ENCODE measurements around the gene GABRG3.
"Not testable (repeated sequence)": the region's sequence is repeated elsewhere in the genome, so short reads cannot be mapped to it uniquely, and the experiment has no call there.

GABRG3 gene

GRCh38 chr15:26971271-26972018 lies 464 bp downstream of the GABRG3 start:
- DNase-seq (ENCODE audit: low spot score in 2 of 2): no peak
- Mint-ChIP-seq H3K27ac (no peak overlapping the region), H3K4me3 (no peak overlapping the region), H3K36me3 (no peaks in the 10 kb centered on the region), H3K4me1 (no peaks in the 10 kb centered on the region), H3K9me3 (peaks cover 5% of the 10 kb centered on the region)
- ATAC-seq: no peak

- Mint-ChIP-seq H3K9me3 (peaks cover 8% of the 10 kb centered on the region), H3K36me3 (no peaks in the 10 kb centered on the region), H3K4me1 (no peaks in the 10 kb centered on the region), H3K4me3 (no peak overlapping the region), H3K27ac (no peak overlapping the region)
- ATAC-seq: no peak
- DNase-seq (ENCODE audit: low spot score in 2 of 2): no peak
These were observed 1.7 kb downstream of the GABRG3 start for GRCh38 chr15:26972636-26973035.

GRCh38 chr15:26974120-26974780 lies 3.3 kb downstream of the GABRG3 start:
- Mint-ChIP-seq H3K36me3 (no peaks in the 10 kb centered on the region), H3K9me3 (peaks cover 13% of the 10 kb centered on the region), H3K4me3 (no peak overlapping the region), H3K27ac (no peak overlapping the region), H3K4me1 (no peaks in the 10 kb centered on the region)
- ATAC-seq (peak; percentile 16), DNase-seq (ENCODE audit: low spot score in 2 of 2) (no peak)

GRCh38 chr15:26981492-26981891 lies 10.5 kb downstream of the GABRG3 start:
- no peak for ATAC-seq
- H3K27ac Mint-ChIP-seq: no peak overlapping the region
- H3K36me3 Mint-ChIP-seq: no peaks in the 10 kb centered on the region
- no peak overlapping the region for H3K4me3 Mint-ChIP-seq
- H3K9me3 Mint-ChIP-seq: peaks cover 15% of the 10 kb centered on the region
- DNase-seq (ENCODE audit: low spot score in 2 of 2): no peak
- no peaks in the 10 kb centered on the region for H3K4me1 Mint-ChIP-seq

- no peak overlapping the region for H3K27ac Mint-ChIP-seq
- H3K36me3 Mint-ChIP-seq: no peaks in the 10 kb centered on the region
- DNase-seq (ENCODE audit: low spot score in 2 of 2) (no peak), ATAC-seq (no peak)
- no peak overlapping the region for H3K4me3 Mint-ChIP-seq
- H3K4me1 Mint-ChIP-seq: no peaks in the 10 kb centered on the region
- H3K9me3 Mint-ChIP-seq: peaks cover 6% of the 10 kb centered on the region
These were observed 12.8 kb downstream of the GABRG3 start for GRCh38 chr15:26983822-26984221.

GRCh38 chr15:26985050-26985449 lies 14.1 kb downstream of the GABRG3 start:
- ATAC-seq (no peak), DNase-seq (ENCODE audit: low spot score in 2 of 2) (no peak)
- H3K4me1 Mint-ChIP-seq: no peaks in the 10 kb centered on the region
- H3K27ac Mint-ChIP-seq: no peak overlapping the region
- peaks cover 6% of the 10 kb centered on the region for H3K9me3 Mint-ChIP-seq
- H3K4me3 Mint-ChIP-seq: no peak overlapping the region
- no peaks in the 10 kb centered on the region for H3K36me3 Mint-ChIP-seq

GRCh38 chr15:26996250-26996649 lies 25.3 kb downstream of the GABRG3 start:
- Mint-ChIP-seq H3K36me3 (no peaks in the 10 kb centered on the region), H3K4me3 (no peak overlapping the region), H3K27ac (no peak overlapping the region), H3K4me1 (no peaks in the 10 kb centered on the region), H3K9me3 (peaks cover 33% of the 10 kb centered on the region)
- ATAC-seq: no peak
- no peak for DNase-seq (ENCODE audit: low spot score in 2 of 2)

- not testable (repeated sequence) for H3K36me3 Mint-ChIP-seq; DNase-seq (ENCODE audit: low spot score in 2 of 2); ATAC-seq; H3K4me3 Mint-ChIP-seq; H3K27ac Mint-ChIP-seq; H3K4me1 Mint-ChIP-seq
- peaks cover 17% of the 10 kb centered on the region for H3K9me3 Mint-ChIP-seq
These were observed 32.0 kb downstream of the GABRG3 start for GRCh38 chr15:27003003-27003402.

GRCh38 chr15:27004226-27004625 lies 33.2 kb downstream of the GABRG3 start:
- H3K4me3 Mint-ChIP-seq; DNase-seq (ENCODE audit: low spot score in 2 of 2); H3K4me1 Mint-ChIP-seq; H3K36me3 Mint-ChIP-seq; H3K27ac Mint-ChIP-seq; ATAC-seq: not testable (repeated sequence)
- H3K9me3 Mint-ChIP-seq: peaks cover 17% of the 10 kb centered on the region

- Mint-ChIP-seq H3K27ac (no peak overlapping the region), H3K9me3 (peaks cover 33% of the 10 kb centered on the region), H3K36me3 (no peaks in the 10 kb centered on the region), H3K4me1 (no peaks in the 10 kb centered on the region), H3K4me3 (no peak overlapping the region)
- ATAC-seq (no peak), DNase-seq (ENCODE audit: low spot score in 2 of 2) (peak in 1 of 2 donors; percentile 54)
These were observed 46.3 kb downstream of the GABRG3 start for GRCh38 chr15:27017168-27017809.

GRCh38 chr15:27019687-27020086 lies 48.7 kb downstream of the GABRG3 start:
- H3K27ac Mint-ChIP-seq: no peak overlapping the region
- no peaks in the 10 kb centered on the region for H3K36me3 Mint-ChIP-seq
- no peaks in the 10 kb centered on the region for H3K4me1 Mint-ChIP-seq
- DNase-seq (ENCODE audit: low spot score in 2 of 2) (no peak), ATAC-seq (no peak)
- peaks cover 25% of the 10 kb centered on the region for H3K9me3 Mint-ChIP-seq
- no peak overlapping the region for H3K4me3 Mint-ChIP-seq

- ATAC-seq (no peak), DNase-seq (ENCODE audit: low spot score in 2 of 2) (no peak)
- no peak overlapping the region for H3K27ac Mint-ChIP-seq
- no peaks in the 10 kb centered on the region for H3K36me3 Mint-ChIP-seq
- peaks cover 9% of the 10 kb centered on the region for H3K9me3 Mint-ChIP-seq
- H3K4me1 Mint-ChIP-seq: no peaks in the 10 kb centered on the region
- H3K4me3 Mint-ChIP-seq: no peak overlapping the region
These were observed 54.5 kb downstream of the GABRG3 start for GRCh38 chr15:27025481-27025966.

GRCh38 chr15:27027229-27027628 lies 56.2 kb downstream of the GABRG3 start:
- Mint-ChIP-seq H3K9me3 (peaks cover 11% of the 10 kb centered on the region), H3K36me3 (no peaks in the 10 kb centered on the region), H3K4me3 (no peak overlapping the region), H3K4me1 (no peaks in the 10 kb centered on the region), H3K27ac (no peak overlapping the region)
- DNase-seq (ENCODE audit: low spot score in 2 of 2): no peak
- ATAC-seq: no peak

GRCh38 chr15:27028858-27029477 lies 58.0 kb downstream of the GABRG3 start:
- Mint-ChIP-seq H3K27ac (no peak overlapping the region), H3K9me3 (peaks cover 12% of the 10 kb centered on the region), H3K36me3 (no peaks in the 10 kb centered on the region), H3K4me1 (no peaks in the 10 kb centered on the region), H3K4me3 (no peak overlapping the region)
- DNase-seq (ENCODE audit: low spot score in 2 of 2): no peak
- no peak for ATAC-seq

- H3K9me3 Mint-ChIP-seq: peaks cover 5% of the 10 kb centered on the region
- H3K4me3 Mint-ChIP-seq: no peak overlapping the region
- no peak for ATAC-seq
- no peaks in the 10 kb centered on the region for H3K36me3 Mint-ChIP-seq
- DNase-seq (ENCODE audit: low spot score in 2 of 2): no peak
- no peak overlapping the region for H3K27ac Mint-ChIP-seq
- H3K4me1 Mint-ChIP-seq: no peaks in the 10 kb centered on the region
These were observed 65.2 kb downstream of the GABRG3 start for GRCh38 chr15:27036210-27036609.

All from stimulated activated effector memory CD8-positive, alpha-beta T cell treated with anti-CD3 and anti-CD28 coated beads, Interleukin-12 subunit alpha, Interleukin-12 subunit beta, amount 100 ng/mL, for 72 hours (primary cell).